Endothelial cell of umbilical vein (primary cell): ENCODE data around the gene SLC14A1. TPM values are rescaled to one million over a fixed set of nuclear protein-coding genes. Genes with fewer than 3 reads are reported as not detected.

Experiments used
- BruUV-seq: library from RNA; stranded (reverse); fragments of 400-500 nt; replicated peaks from 2 replicates; lab custom pipeline; 2021; lab: Mats Ljungman, UMichigan
- CTCF ChIA-PET: fragments of 300-600, 350-600 bp; sonication (Branson Sonifier 250); formaldehyde crosslinking; loops from one replicate; lab custom pipeline; 2021; ENCODE audit warnings: antibody characterized with exemption, inconsistent platforms; lab: Charles Lee
- POLR2A ChIA-PET: fragments of 300-600, 350-600 bp; sonication (Branson Sonifier 250); formaldehyde crosslinking; loops from one replicate; lab custom pipeline; 2021; ENCODE audit warnings: antibody characterized with exemption, inconsistent platforms; lab: Charles Lee
- DNase-seq: peaks from one replicate; pipeline ENCODE4 v3.0.0-alpha.2; 2011; ENCODE audit warnings: low read depth, low spot score
- FAIRE-seq: peaks from 2 replicates; lab custom pipeline; 2011; peaks lifted over from hg19 to GRCh38; lab: Jason Lieb, UNC
- H2AFZ ChIP-seq: 2 replicates; pipeline ENCODE4 v1.6.0; 2012; ENCODE audit warnings: low read depth, low read length, control low read depth, inconsistent platforms
- H3K27ac ChIP-seq: 2 replicates; pipeline ENCODE4 v1.5.1; 2011; ENCODE audit warnings: low read depth, mild to moderate bottlenecking, control low read depth, low read length, moderate library complexity; ENCODE audit not compliant: insufficient read depth
- H3K27me3 ChIP-seq, 2 experiments: 2 replicates each; pipeline versions ENCODE4 v1.6.0 to v1.6.1; 2011; ENCODE audit warnings: low read length in 2 of 2, mixed read lengths in 1 of 2; ENCODE audit not compliant: control insufficient read depth in 2 of 2, insufficient read depth in 2 of 2
- H3K36me3 ChIP-seq, 2 experiments: 2 replicates in 1 of 2; 3 replicates in 1 of 2; pipeline ENCODE4 v1.5.1; 2011; ENCODE audit warnings: low read length in 2 of 2, mild to moderate bottlenecking in 1 of 2, moderate library complexity in 1 of 2; ENCODE audit not compliant: control insufficient read depth in 2 of 2, insufficient read depth in 2 of 2; ENCODE audit errors: extremely low read depth in 1 of 2
- H3K4me1 ChIP-seq: 3 replicates; pipeline ENCODE4 v1.5.1; 2011; ENCODE audit warnings: mild to moderate bottlenecking, low read length; ENCODE audit not compliant: control insufficient read depth, insufficient read depth; ENCODE audit errors: extremely low read depth
- H3K4me2 ChIP-seq: 2 replicates; pipeline ENCODE4 v1.6.1; 2011; ENCODE audit warnings: low read length, control low read depth, mixed read lengths; ENCODE audit not compliant: insufficient read depth
- H3K4me3 ChIP-seq, 3 experiments: fragments of 200-600 bp in 1 of 3; sonication (generic), shearing (Covaris generic) in 1 of 3; replicated peaks in 1 of 3; 2 replicates each; pipeline ENCODE4 v1.5.1; 2011 to 2016; ENCODE audit warnings: control low read depth in 3 of 3, low read length in 3 of 3, mild to moderate bottlenecking in 2 of 3, inconsistent platforms in 1 of 3, low read depth in 1 of 3, moderate library complexity in 1 of 3; ENCODE audit not compliant: insufficient read depth in 1 of 3
- H3K79me2 ChIP-seq: 2 replicates; pipeline ENCODE4 v1.6.0; 2012; ENCODE audit warnings: low read length, inconsistent platforms; ENCODE audit not compliant: control insufficient read depth, insufficient read depth
- H3K9ac ChIP-seq: replicated peaks from 2 replicates; pipeline ENCODE3; 2011; ENCODE audit warnings: low read length, control low read depth; ENCODE audit not compliant: insufficient read depth; ENCODE audit errors: extremely low read depth
- H3K9me1 ChIP-seq: replicated peaks from 3 replicates; pipeline ENCODE4 v1.6.0; 2011; ENCODE audit warnings: mild to moderate bottlenecking, low read length; ENCODE audit not compliant: control insufficient read depth, insufficient read depth; ENCODE audit errors: extremely low read depth
- H3K9me3 ChIP-seq: replicated peaks from 2 replicates; pipeline ENCODE4 v1.5.1; 2012; ENCODE audit warnings: low read length, inconsistent platforms; ENCODE audit not compliant: control insufficient read depth, insufficient read depth
- H4K20me1 ChIP-seq: replicated peaks from 2 replicates; pipeline ENCODE3; 2011; ENCODE audit warnings: mild to moderate bottlenecking, low read length; ENCODE audit not compliant: control insufficient read depth, insufficient read depth; ENCODE audit errors: extremely low read depth
- CTCF ChIP-seq, 2 donors: IDR thresholded peaks; 1 replicate in 1 of 2; 2 replicates in 1 of 2; pipeline ENCODE4 v1.5.1; 2011; ENCODE audit warnings: low read length in 2 of 2, mild to moderate bottlenecking in 2 of 2, moderate library complexity in 2 of 2, control low read depth in 1 of 2, inconsistent platforms in 1 of 2, low read depth in 1 of 2; ENCODE audit not compliant: insufficient read depth in 1 of 2; ENCODE audit errors: extremely low read depth in 1 of 2
- EZH2 ChIP-seq: IDR thresholded peaks from 2 replicates; pipeline ENCODE4 v1.6.1; 2012; ENCODE audit warnings: borderline replicate concordance, low read depth, mild to moderate bottlenecking, moderate library complexity, low read length, inconsistent platforms; ENCODE audit not compliant: severe bottlenecking
- FOS ChIP-seq: IDR thresholded peaks from 2 replicates; pipeline ENCODE4 v1.6.1; 2011; ENCODE audit warnings: mild to moderate bottlenecking, low read length, moderate library complexity, borderline replicate concordance; ENCODE audit not compliant: insufficient read depth
- GATA2 ChIP-seq: IDR thresholded peaks from 2 replicates; pipeline ENCODE4 v1.7.0; 2011; ENCODE audit warnings: low read depth, mild to moderate bottlenecking, moderate library complexity, mixed read lengths, low read length; ENCODE audit not compliant: insufficient read length, insufficient read depth
- JUN ChIP-seq: IDR thresholded peaks from 2 replicates; pipeline ENCODE4 v1.6.1; 2011; ENCODE audit warnings: borderline replicate concordance, low read depth; ENCODE audit not compliant: insufficient read length, insufficient read depth
- MYC ChIP-seq: IDR thresholded peaks from one replicate; pipeline ENCODE4 v1.6.1; 2011; ENCODE audit warnings: mild to moderate bottlenecking, low read depth, low read length
- POLR2A ChIP-seq: IDR thresholded peaks from 2 replicates; pipeline ENCODE4 v1.6.1; 2012; ENCODE audit warnings: low read depth, mild to moderate bottlenecking, control low read depth, low read length
- POLR2AphosphoS5 ChIP-seq: IDR thresholded peaks from 2 replicates; pipeline ENCODE4 v1.6.1; 2012; ENCODE audit warnings: low read depth, mild to moderate bottlenecking, control low read depth, low read length, moderate library complexity; ENCODE audit not compliant: insufficient read depth
- dilution Hi-C: fragments of 300-500 bp; cut with MboI; formaldehyde crosslinking; loops from one replicate; pipeline ENCODE4 v1.15.0; 2019; ENCODE audit warnings: low sequenced_read_pairs; ENCODE audit not compliant: extremely low pct_ligation_motif_present
- intact Hi-C: fragments of 100-400 bp; cut with micrococcal nuclease; formaldehyde crosslinking; loops from one replicate; pipeline ENCODE4 v1.10.0; 2022
- polyA plus RNA-seq, 4 experiments: library from polyadenylated mRNA; depleted of rRNA in 3 of 4; stranded (reverse) in 3 of 4; unstranded in 1 of 4; fragments of >200 nt; gene quantifications; 2 replicates each; pipeline versions ENCODE4 v1.2.1 to v1.2.3, GENCODE V29; 2011 to 2012; ENCODE audit warnings: missing spikeins in 1 of 4
- total RNA-seq: library from RNA; stranded (reverse); gene quantifications from 2 replicates; pipeline ENCODE4 v1.2.3, GENCODE V29; 2021
- TF ChIP-seq, protein P1 (sequence below): IDR thresholded peaks from 2 replicates; pipeline ENCODE4 v1.6.1; 2011; ENCODE audit not compliant: insufficient read depth, insufficient read length

SLC14A1 gene
- total and polyA plus RNA-seq, 2 donors (not counting 3 experiments of a cell fraction or from before 2014, with no cell fraction given): not detected

DNA sequence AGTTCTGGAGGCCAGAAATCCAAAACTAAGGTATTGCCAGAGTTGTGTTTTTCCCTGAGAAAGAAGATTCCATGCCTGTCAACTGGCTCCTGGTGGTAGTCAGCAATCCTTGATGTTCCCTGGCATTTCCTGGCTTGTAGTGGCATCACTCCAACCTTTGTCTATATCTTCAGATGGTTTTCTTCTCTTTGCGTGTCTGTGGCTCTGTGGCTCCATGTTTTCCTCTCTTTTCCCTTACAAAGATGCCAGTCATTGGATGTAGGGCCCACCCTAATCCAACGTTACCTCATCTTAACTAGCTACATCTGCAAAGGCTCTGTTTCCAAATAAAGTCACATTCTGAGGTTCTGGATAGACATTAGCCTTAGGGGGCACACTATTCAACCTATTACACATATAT is 41.8 kb downstream of the SLC14A1 start:
- Histone ChIP-seq H3K79me2 (no peaks in the 10 kb centered on the region), H3K27me3 (peaks cover 5 to 13% of the 10 kb centered on the region in 2 experiments), H3K27ac (no peak overlapping the region), H3K4me1 (peaks cover 27% of the 10 kb centered on the region), H3K4me2 (no peak overlapping the region), H2AFZ (no peak overlapping the region), H3K36me3 (no peaks in the 10 kb centered on the region), H3K4me3 (no peak overlapping the region), H3K9me1 (no peaks in the 10 kb centered on the region), H3K9ac (no peak overlapping the region), H3K9me3 (no peaks in the 10 kb centered on the region), H4K20me1 (no peaks in the 10 kb centered on the region)
- CTCF ChIA-PET: interaction anchor here (2.6 to 2.7 kb wide), 2 partner anchors 9 to 43 kb away, joined by 13 to 15 read pairs; no protein-coding TSS in a partner anchor
- POLR2A ChIA-PET: no interaction called here
- no TSS peak for BruUV-seq
- no peak for TF ChIP-seq MYC
- no peak for TF ChIP-seq FOS
- TF ChIP-seq JUN: no peak
- TF ChIP-seq EZH2: no peak
- TF ChIP-seq POLR2A: no peak
- TF ChIP-seq, protein P1, sequence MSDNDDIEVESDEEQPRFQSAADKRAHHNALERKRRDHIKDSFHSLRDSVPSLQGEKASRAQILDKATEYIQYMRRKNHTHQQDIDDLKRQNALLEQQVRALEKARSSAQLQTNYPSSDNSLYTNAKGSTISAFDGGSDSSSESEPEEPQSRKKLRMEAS: no peak
- TF ChIP-seq POLR2AphosphoS5: no peak
- TF ChIP-seq GATA2: no peak
- no peak for TF ChIP-seq CTCF (IDR thresholded peaks at IDR 0.05; ENCODE audit: extremely low read depth in 1 of 2, insufficient read depth in 1 of 2, low read depth in 1 of 2, low read length in 2 of 2)
- DNase-seq: no peak
- intact Hi-C loops: no loop called here
- dilution Hi-C loops: no loop called here
- no peak for FAIRE-seq
